Omental fat pad (tissue), 4 donors: ENCODE results near the gene ARID3A. TPM values are rescaled to one million over a fixed set of nuclear protein-coding genes. Genes with fewer than 3 reads are reported as not detected.

Source experiments
- ATAC-seq: fragments of 150-250 bp; one replicate; pipeline ENCODE4 v1.9.1; 2016; ENCODE audit warnings: mild to moderate bottlenecking, moderate library complexity; ENCODE audit not compliant: low FRiP score
- DNase-seq: peaks from one replicate; pipeline ENCODE4 v3.0.0-alpha.2; 2019; ENCODE audit warnings: low spot score
- total RNA-seq, 4 donors: library from RNA; depleted of rRNA; stranded (reverse); fragments of >200 nt; gene quantifications; one replicate each; pipeline ENCODE4 v1.1.0, GENCODE V29; 2016
- TF ChIP-seq, protein P1 (sequence below), 3 donors: fragments of 450-650 bp; IDR thresholded peaks; one replicate each; pipeline ENCODE4 v1.5.1; 2016 to 2017; ENCODE audit warnings: antibody characterized with exemption in 3 of 3, mild to moderate bottlenecking in 3 of 3, moderate library complexity in 2 of 3

The ARID3A gene
- total RNA-seq, 4 donors from 2014 or later: 3.7 to 15.1 (median 7.7) TPM

DNA sequence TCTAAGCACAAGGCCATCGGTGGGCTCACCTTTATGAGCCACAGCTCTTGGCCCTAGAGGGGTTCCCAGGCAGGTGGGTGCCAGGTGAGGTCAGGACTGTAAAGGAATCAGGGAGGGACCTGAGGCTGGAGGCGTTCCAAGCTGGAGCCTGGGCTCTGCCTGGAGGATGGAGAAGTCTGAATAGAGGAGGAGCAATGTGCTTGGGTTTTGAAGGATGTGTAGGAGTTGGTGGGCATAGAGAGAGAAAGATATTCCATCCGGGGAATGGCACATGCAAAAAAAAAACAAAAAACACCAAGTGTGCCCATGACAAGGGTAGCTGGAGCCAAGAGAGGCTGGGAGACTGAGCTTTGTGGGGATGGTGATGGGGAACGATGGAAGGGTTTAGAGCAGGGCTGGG lies 76.8 kb downstream of the ARID3A start:
- TF ChIP-seq, protein P1, sequence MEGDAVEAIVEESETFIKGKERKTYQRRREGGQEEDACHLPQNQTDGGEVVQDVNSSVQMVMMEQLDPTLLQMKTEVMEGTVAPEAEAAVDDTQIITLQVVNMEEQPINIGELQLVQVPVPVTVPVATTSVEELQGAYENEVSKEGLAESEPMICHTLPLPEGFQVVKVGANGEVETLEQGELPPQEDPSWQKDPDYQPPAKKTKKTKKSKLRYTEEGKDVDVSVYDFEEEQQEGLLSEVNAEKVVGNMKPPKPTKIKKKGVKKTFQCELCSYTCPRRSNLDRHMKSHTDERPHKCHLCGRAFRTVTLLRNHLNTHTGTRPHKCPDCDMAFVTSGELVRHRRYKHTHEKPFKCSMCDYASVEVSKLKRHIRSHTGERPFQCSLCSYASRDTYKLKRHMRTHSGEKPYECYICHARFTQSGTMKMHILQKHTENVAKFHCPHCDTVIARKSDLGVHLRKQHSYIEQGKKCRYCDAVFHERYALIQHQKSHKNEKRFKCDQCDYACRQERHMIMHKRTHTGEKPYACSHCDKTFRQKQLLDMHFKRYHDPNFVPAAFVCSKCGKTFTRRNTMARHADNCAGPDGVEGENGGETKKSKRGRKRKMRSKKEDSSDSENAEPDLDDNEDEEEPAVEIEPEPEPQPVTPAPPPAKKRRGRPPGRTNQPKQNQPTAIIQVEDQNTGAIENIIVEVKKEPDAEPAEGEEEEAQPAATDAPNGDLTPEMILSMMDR (IDR thresholded peaks at IDR 0.05): no peak
- ATAC-seq: no peak

DNA sequence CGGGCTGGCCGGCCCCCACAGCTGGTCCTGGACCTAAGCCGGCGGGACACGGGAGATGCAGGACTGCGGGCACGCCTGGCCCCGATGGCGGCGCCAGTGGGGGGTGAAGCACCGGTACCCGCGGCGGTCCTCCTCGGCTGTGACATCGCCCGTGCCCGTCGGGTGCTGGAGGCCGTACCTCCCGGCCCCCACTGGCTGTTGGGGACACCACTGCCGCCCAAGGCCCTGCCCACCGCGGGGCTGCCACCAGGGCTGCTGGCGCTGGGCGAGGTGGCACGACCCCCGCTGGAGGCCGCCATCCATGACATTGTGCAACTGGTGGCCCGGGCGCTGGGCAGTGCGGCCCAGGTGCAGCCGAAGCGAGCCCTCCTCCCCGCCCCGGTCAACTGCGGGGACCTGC lies 77.4 kb downstream of the ARID3A start:
- TF ChIP-seq, protein P1 (IDR thresholded peaks at IDR 0.05): no peak
- DNase-seq (no peak), ATAC-seq (no peak)

More for the DNA sequence above, 76.8 kb downstream of the ARID3A start:
- DNase-seq: no peak

- DNase-seq (no peak), ATAC-seq (no peak)
- TF ChIP-seq, protein P1 (IDR thresholded peaks at IDR 0.05): no peak
Measured at GRCh38 chr19:1004204-1004802, 78.5 kb downstream of the ARID3A start.

GRCh38 chr19:1004803-1005664 lies 79.2 kb downstream of the ARID3A start:
- DNase-seq: no peak
- ATAC-seq: no peak
- TF ChIP-seq, protein P1 (IDR thresholded peaks at IDR 0.05): no peak

DNA sequence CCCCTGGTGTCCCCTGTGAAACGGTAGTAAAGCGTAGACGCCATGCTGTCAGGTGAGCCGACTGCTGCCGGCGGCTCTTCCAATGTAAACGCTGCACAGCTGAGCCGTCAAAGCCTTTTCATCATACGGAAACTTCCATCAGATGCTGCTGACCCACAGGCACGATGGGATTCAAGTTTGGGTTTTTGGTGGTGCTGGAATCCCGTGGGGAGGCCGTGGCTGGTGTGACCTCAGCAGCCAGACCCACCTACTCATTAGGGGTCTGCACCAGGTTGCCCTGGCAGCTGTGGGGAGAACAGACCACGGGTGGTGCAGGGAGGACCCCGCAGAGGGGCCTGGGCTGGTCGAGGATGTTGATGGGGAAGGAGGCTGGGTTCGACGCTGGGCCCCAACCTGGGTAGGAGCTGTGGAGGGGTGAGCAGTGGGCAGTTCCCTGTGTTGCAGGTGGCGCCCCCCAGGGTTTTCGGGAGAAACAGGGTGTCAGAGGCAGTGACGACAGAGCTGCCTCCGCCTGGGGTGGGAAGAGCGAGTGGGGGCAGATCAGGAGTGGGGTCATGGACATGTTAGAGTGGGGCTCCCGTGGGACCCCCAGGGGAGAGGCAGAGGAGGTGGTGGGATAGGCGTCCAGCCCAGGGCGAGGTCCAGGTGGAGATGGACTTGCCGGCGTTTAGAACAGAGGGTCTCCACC lies 81.0 kb downstream of the ARID3A start:
- TF ChIP-seq, protein P1 (IDR thresholded peaks at IDR 0.05): no peak
- no peak for ATAC-seq
- no peak for DNase-seq

DNA sequence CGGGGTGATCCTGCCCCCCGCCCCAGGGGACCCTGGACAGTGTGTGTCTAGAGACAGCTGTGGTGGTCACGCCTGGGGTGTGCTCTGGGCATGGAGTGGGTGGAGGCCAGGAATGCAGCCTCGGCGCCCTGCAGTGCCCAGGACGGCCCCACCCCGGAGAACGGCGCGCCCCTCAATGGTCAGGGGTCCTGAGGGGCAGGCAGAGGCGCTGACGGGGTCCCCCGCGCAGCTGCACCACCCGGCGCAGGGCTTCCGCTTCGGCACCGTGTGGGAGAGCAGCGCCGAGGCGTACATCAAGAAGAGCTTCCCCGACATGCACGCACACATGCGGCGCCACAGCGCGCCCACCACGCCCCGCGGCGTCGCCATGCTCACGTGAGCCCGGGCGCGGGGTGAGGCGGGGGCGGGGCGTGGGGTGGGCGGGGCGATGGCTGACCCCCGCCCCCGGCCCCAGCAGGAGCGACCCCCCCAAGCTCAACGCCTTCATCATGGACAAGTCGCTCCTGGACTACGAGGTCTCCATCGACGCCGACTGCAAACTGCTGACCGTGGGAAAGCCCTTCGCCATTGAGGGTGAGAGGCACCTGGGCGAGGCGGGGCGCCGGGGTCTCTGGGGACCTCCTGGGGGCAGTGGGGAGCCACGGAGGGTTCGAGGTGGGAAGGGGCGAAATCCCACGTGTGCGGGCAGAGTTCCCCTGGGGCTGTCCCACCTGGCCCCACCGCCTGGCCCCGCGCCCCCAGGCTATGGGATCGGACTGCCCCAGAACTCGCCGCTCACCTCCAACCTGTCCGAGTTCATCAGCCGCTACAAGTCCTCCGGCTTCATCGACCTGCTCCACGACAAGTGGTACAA lies 81.8 kb downstream of the ARID3A start:
- ATAC-seq: no peak
- TF ChIP-seq, protein P1 (IDR thresholded peaks at IDR 0.05): no peak

More for the DNA sequence above, 81.8 kb downstream of the ARID3A start:
- no peak for DNase-seq
